NCI-H187 (cell line): ENCODE measurements around the gene KCNJ12.
"Not testable (repeated sequence)": the region's sequence is repeated elsewhere in the genome, so short reads cannot be mapped to it uniquely, and the experiment has no call there.

ENCODE experiments used
- DNase-seq, 2 experiments: peaks; one replicate each; lab custom pipeline; 2025; lab: John Stamatoyannopoulos, UW

KCNJ12 gene

GRCh38 chr17:21452377-21453143 lies 76.4 kb downstream of the KCNJ12 start:
- no peak for DNase-seq

- no peak for DNase-seq
Observed at GRCh38 chr17:21453144-21453898, 77.2 kb downstream of the KCNJ12 start.

- not testable (repeated sequence) for DNase-seq
Observed at GRCh38 chr17:21454006-21454405, 77.8 kb downstream of the KCNJ12 start.

- no peak for DNase-seq
Observed at GRCh38 chr17:21454441-21454840, 78.3 kb downstream of the KCNJ12 start.

DNA sequence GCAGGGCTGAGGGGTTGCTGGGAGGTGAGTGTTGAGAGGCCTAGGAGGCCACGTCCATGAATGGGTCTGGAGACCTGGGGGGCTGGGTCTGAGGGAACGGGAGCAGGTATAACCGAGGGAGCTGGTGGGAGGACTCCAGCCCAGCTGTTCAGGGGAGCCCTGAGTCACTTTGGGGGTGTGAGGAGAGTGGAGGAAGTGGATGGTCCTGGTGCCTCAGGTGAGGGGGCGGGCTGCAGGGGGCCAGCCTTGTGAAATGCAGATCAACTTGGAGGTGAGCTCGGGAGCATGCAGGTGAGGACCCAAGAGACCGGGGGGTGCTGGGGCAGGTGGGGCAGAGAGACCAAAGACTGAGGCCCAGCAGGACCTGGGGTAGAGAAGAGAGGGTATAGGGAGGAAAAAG lies 79.6 kb downstream of the KCNJ12 start:
- DNase-seq = no peak

GRCh38 chr17:21456449-21456848 lies 80.3 kb downstream of the KCNJ12 start:
- DNase-seq = not testable (repeated sequence)

- DNase-seq = peak; percentile 23 to 52
Observed at GRCh38 chr17:21457051-21458026, 81.2 kb downstream of the KCNJ12 start.

GRCh38 chr17:21458054-21458453 lies 81.9 kb downstream of the KCNJ12 start:
- no peak for DNase-seq

- DNase-seq = no peak
Observed at GRCh38 chr17:21459536-21459935, 83.4 kb downstream of the KCNJ12 start.

- no peak for DNase-seq
Observed at GRCh38 chr17:21460358-21460757, 84.2 kb downstream of the KCNJ12 start.

DNA sequence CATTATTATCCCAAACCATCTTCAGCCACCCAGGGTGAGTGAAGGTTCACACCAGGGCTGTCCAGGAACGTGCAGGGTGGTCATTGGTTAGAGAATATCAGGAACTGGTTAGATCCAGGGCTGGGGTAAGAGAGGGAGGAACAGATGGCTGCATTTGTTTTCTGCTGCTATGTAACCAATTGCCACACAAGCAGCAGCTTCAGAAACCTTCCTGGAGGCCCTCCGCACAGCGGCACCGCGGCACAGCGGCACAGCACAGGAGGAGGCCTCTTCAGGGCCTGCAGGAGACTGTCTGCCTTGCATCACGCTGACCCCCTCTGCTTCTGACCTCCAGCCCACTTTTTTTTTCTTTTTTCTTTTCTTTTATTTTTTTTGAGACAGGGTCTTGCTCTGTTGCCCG lies 86.1 kb downstream of the KCNJ12 start:
- no peak for DNase-seq

DNA sequence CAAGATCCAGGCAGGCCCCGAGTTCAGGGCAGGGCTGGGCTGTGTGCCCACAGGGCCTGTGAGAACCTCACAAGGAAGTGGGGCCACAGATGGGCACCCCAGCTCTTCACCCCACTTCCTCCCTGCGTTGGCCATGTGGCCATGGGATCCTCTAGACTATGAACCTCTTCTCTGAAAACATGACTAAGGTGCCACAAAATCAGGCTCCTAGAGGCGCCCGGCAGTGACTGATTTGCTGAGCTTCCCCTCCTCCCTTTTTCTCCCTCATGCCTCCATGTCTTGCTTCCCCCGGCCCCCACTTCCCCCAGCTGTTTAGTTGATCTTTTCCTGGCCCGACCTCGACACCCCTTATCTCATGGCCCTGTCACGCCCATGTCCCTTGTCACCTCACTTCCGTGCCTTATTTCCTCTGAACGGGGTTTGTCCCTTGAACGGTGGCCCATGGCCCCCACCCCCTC lies 87.1 kb downstream of the KCNJ12 start:
- no peak for DNase-seq

GRCh38 chr17:21463779-21464407 lies 87.7 kb downstream of the KCNJ12 start:
- DNase-seq = no peak

GRCh38 chr17:21464611-21465021 lies 88.5 kb downstream of the KCNJ12 start:
- DNase-seq = no peak

DNA sequence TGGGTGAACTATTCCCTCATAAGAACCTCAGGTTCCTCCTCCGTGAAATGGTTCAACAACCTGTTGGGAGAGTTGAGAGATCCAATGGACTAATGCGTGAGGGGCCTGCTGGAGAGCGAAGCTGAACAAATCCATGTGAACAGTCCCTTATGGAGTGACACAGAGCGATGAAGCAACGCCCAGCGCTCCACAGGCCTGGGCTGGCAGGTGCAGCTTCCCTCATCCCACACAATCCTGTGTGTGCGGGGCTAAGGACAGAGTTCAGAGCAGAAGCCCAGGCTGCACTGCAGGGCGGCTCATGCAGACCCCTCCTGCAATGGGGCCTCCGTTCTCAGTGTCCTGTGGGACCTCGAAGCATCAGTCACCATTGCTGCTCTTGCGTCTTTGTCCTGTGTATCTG lies 90.4 kb downstream of the KCNJ12 start:
- no peak for DNase-seq

GRCh38 chr17:21467196-21467595 lies 91.0 kb downstream of the KCNJ12 start:
- no peak for DNase-seq

DNA sequence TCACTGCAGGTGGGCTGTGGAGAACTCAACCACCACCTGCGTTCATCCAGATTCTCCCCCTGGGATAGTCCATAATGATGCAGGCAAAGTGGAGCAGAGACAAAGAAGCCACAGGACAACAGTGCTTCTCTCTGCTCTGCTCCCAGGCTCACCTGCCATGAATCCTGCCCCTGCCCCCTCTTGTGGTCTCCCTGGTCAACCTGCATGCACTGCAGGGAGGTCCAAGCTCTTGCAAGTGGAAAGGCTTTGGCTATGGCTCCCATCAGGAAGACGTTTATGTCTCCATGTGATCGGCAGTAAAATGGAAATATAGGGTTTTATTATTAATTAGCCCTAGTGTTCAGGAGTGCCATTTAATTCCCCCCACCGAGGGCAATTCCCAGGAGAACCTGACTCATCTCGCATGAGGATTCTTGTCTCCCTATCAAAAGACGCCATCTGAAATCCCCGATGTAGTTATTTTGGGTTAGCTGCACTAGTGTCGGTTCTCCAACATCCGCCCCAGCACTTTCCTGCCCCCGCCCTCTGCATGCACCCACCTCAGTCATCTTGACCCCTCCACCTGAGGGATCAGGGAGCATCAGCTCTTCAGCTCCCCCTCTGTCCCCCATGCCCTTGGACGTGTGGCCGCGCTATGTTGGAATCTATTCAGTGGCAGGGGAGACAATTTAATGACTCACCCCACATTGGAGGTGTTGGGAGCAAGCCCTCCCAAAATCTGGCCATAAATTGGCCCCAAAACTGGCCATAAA lies 91.8 kb downstream of the KCNJ12 start:
- no peak for DNase-seq
